ENCODE measurements around the gene MEF2D. TPM values are rescaled to one million over a fixed set of nuclear protein-coding genes. Genes with fewer than 3 reads are reported as not detected.

Gene MEF2D
- total RNA-seq, 6 experiments from 2014 or later, result 13.3 to 17.1 (median 15.0) TPM

DNA sequence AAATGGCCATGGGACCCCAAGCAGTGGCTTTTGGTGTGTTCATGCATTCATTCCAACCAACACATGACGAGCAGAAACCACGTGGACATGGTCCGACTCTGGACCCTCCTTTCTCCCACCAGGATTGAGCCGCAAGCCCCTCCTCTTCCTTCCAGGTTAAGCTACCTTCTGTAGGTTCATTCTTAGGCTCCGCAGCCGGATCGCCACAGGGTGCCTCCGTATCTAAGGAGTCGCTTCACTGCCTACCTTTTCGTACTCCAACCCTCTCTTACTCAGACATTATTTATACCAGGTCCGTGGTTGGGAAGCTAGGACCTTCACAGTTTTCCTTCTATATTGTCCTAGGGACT, 67.9 kb downstream of the MEF2D start:
- H3K27me3 ChIP-seq, result peaks cover 6 to 37% of the 10 kb centered on the region in 2 donors
- H3K9me3 ChIP-seq, result no peaks in the 10 kb centered on the region
- WGBS (ENCODE audit: insufficient coverage, low coverage, low lambda C conversion rate, missing lambda C conversion rate), result 9% methylated on average over 11 of the region's 11 CpGs
- no peak for ATAC-seq
- H3K27ac ChIP-seq, result no peak overlapping the region
- no peak overlapping the region for H3K4me3 ChIP-seq
- peaks cover 0 to 14% (median 0%) of the 10 kb centered on the region in 4 donors for H3K4me1 ChIP-seq
- TF ChIP-seq CTCF (IDR thresholded peaks at IDR 0.05), result no peak
- TF ChIP-seq POLR2A (IDR thresholded peaks at IDR 0.05), result no peak
- no peak for DNase-seq
- no peaks in the 10 kb centered on the region for H3K36me3 ChIP-seq
- intact Hi-C loops (cut with DNase I), result no loop called here

- Histone ChIP-seq H3K27ac (no peak overlapping the region), H3K27me3 (peaks cover 6 to 31% of the 10 kb centered on the region in 2 donors), H3K36me3 (no peaks in the 10 kb centered on the region), H3K4me3 (no peak overlapping the region), H3K9me3 (no peaks in the 10 kb centered on the region), H3K4me1 (peaks cover 0 to 14% (median 0%) of the 10 kb centered on the region in 4 donors)
- DNase-seq, result no peak
- 22% methylated on average over 11 of the region's 12 CpGs for WGBS (ENCODE audit: insufficient coverage, low coverage, low lambda C conversion rate, missing lambda C conversion rate)
- TF ChIP-seq CTCF (IDR thresholded peaks at IDR 0.05) (no peak), POLR2A (IDR thresholded peaks at IDR 0.05) (no peak)
- no peak for ATAC-seq
- intact Hi-C loops (cut with DNase I), result no loop called here
These were observed 68.6 kb downstream of the MEF2D start for GRCh38 chr1:156431769-156432668.

DNA sequence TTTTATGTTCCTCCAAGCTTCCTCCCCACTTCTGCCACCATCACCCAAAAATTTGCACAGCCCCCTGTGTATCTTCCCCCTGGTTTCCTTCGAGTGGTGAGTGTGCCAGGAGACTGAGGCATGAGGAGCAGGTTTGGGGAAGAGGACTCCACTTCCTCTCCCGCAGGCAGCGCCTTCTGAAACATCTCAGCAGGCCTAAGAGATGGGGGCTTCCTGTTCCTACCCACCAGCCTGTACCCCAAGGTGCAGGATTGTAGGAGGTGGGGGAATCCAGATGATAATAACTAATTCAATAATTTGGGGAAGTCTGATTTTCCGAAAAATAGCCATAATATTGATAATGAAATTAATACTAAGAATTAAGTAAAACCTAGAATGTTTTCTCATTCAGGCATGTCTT, 69.2 kb downstream of the MEF2D start:
- no peak overlapping the region for H3K4me3 ChIP-seq
- no peak for DNase-seq

DNA sequence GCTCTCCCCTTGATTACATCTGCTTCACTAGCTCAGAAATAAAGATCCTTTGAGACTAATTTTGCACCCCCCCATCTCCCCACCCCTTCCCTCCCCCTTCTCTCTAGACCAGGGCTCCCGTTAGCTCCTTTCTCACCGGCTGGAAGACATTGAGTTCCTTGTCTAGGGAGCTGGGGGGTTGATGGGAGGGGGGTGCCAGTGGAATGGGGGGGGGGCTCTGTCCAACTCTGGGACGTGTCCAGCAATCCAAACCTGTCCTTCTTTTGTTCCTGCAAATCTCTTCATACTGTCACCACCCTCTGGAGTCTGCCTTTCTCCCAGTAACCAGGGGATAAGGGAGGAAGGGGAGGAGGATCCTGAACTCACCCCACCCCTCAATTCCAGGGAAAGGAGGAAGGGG, 69.7 kb downstream of the MEF2D start:
- no peaks in the 10 kb centered on the region for H3K36me3 ChIP-seq
- no peak for TF ChIP-seq CTCF (IDR thresholded peaks at IDR 0.05)
- no peak for TF ChIP-seq POLR2A (IDR thresholded peaks at IDR 0.05)
- intact Hi-C loops (cut with DNase I), result no loop called here
- no peak overlapping the region for H3K27ac ChIP-seq
- H3K4me3 ChIP-seq, result no peak overlapping the region
- peaks cover 0 to 23% of the 10 kb centered on the region in 2 donors for H3K27me3 ChIP-seq
- H3K4me1 ChIP-seq, result peaks cover 0 to 6% (median 0%) of the 10 kb centered on the region in 4 donors
- DNase-seq (no peak), ATAC-seq (no peak)
- H3K9me3 ChIP-seq, result no peaks in the 10 kb centered on the region
- 23% methylated on average over 3 of the region's 3 CpGs for WGBS (ENCODE audit: insufficient coverage, low coverage, low lambda C conversion rate, missing lambda C conversion rate)

More for the DNA sequence above, 69.2 kb downstream of the MEF2D start:
- H3K27ac ChIP-seq, result no peak overlapping the region
- TF ChIP-seq POLR2A (IDR thresholded peaks at IDR 0.05) (no peak), CTCF (IDR thresholded peaks at IDR 0.05) (no peak)
- peaks cover under 1 to 26% of the 10 kb centered on the region in 2 donors for H3K27me3 ChIP-seq
- ATAC-seq, result no peak
- no peaks in the 10 kb centered on the region for H3K9me3 ChIP-seq
- intact Hi-C loops (cut with DNase I), result no loop called here
- no peaks in the 10 kb centered on the region for H3K36me3 ChIP-seq
- H3K4me1 ChIP-seq, result peaks cover 0 to 11% (median 0%) of the 10 kb centered on the region in 4 donors
- WGBS (ENCODE audit: insufficient coverage, low coverage, low lambda C conversion rate, missing lambda C conversion rate), result 39% methylated on average over 4 of the region's 4 CpGs

All from right lobe of liver (tissue), 6 donors.